GM19099 (cell line): ENCODE measurements around the gene MAML3.

Experiments used
- POLR2A ChIP-seq: IDR thresholded peaks from 3 replicates; pipeline ENCODE4 v1.6.1; 2011; ENCODE audit warnings: low read depth; ENCODE audit not compliant: insufficient read length; ENCODE audit errors: extremely low read depth

Gene MAML3

DNA sequence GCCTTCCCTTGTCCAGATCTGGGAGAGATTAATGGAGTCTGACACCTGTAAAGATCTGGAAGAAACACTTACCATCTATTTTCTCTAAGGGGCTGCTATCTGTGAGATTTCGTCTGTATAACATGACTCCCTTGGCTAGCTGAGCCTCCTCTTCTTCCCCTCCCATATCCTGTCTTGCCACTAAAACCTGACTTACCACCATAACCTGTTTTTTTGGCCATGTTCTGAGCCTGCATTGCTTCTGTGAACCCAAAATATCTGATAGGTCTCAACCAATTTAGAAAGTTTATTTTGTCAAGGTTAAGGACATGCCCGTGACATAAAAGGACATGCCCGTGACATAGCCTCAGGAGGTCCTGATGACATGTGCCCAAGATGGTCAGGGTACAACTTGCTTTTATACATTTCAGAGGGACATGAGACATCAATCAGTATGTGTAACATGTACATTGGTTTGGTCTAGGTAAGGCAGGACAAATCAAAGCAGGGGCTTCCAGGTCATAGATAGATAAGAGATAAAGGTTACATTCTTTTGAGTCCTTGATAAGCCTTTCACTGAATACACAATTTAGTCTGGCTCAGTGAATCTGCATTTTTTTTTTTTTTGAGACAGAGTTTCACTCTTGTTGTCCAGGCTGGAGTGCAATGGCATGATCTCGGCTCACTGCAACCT is 476.9 kb downstream of the MAML3 start:
- TF ChIP-seq POLR2A: no peak

DNA sequence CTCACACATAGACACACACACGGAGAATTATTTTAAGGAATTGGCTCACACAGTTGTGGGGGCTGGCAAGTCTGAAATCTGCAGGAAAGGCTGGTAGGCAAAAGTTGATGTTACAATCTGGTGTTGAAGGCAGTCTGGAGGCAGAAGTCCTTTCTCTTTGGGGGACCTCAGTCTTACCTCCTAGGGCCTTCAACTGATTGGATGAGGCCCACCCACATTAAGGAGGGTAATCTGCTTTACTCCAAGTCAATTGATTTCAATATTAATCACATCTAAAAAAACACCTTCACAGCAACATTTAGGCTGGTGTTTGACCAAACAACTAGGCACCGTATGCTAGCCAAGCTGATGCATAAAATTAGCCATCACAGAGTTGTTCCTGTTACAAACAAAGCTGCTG is 477.6 kb downstream of the MAML3 start:
- no peak for TF ChIP-seq POLR2A

DNA sequence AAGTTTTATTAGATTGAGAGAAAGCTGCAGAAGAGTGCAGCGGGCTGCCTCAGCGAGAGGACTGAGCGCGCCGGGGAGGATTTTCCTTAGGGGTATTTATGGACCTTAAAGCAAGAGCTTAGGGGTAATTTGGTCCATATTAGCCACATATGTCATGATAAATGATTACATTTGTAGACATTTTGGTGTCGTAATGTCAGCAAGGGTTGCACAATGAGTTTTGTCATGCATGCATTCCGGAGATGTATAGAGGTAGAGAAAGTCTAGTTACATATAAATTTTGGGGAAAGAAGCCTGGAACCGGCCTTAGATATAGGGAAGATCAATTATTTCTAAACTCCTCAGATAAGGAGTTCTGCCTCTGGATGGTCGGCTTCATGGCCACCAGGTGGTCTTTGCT is 478.3 kb downstream of the MAML3 start:
- no peak for TF ChIP-seq POLR2A

DNA sequence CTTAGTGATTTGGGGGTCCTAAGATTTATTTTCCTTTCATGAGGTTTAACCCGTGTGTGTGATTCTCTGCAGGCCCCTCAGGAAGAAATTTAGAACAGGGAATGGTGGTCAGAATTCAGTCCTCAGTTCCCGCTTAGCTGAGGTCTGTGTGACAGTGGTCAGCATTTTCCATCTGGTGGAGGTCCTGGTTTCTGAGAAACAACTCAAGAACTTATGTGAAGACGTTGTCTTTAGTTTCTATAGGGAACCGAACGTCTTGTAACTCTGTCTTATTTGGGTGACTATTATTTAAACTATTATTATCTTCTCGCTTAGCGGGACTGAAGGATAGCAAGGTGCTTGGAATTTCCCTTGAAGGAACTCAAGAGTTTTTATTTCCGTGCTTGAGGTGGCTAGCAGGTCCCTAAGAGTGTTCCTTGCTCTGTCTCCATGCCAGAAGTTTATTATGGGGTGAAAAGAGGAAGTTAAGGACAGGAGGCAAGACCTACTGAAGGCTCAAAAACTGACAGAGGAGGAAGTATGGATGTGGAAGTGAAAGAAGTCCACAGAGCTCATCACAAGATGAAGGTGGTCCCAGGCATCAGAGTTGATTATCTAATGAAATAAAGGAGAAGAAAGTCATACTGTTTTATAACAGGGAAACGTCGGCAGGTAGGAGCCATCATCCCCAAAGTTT is 479.0 kb downstream of the MAML3 start:
- TF ChIP-seq POLR2A: no peak

DNA sequence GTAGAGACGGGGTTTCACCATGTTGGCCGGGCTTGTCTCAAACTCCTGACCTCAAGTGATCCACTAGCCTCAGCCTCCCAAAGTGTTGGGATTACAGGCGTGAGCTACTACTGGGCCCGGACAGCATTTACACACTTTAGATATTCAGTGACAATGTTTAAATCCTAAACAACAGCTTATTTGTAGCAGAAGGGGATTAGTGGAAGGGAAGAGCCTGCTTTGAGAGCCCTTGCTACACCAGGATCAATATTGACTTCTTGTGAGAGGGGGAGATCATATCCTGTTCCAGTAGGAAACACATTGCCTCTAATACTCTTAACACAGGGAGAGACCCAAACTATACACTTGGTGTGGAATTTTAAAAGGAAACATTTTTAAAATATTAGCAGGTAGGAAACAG is 481.3 kb downstream of the MAML3 start:
- TF ChIP-seq POLR2A: no peak

DNA sequence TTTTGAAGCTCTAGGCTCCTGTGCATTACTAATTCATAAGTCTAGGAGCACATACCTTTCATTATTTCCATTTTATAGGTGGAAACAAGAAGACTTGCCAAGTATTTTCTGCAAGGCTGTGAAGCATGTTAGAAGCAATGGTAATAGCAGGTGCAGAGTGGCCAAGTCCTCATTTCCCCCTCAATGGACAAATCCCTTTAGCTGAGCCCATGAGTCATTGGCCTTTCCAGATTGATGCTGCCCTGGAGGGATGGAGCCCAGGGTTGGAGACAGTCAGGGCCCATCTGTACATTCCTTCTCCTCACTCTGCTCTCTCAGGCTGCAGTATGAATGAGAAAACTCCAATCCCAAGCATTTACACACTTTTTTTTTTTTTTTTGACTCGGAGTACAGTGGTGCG is 481.8 kb downstream of the MAML3 start:
- no peak for TF ChIP-seq POLR2A

DNA sequence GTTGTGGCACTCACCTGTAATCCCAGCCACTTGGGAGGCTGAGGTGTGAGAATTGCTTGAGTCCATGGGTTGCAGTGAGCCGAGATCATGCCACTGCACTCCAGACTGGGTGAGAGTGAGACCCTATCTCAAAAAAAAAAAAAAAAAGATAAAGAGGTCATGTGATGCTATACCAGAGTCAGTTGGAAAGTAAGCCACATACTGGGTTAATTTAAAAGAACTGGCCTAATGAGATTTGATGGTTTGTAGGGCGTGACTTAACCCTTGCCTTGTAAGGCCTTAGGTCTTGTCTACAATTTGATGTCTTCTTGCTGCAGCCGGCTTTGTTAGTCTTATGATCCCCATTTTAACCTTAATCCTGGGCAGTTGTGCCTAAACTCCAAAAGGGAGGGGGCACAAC is 483.2 kb downstream of the MAML3 start:
- no peak for TF ChIP-seq POLR2A

DNA sequence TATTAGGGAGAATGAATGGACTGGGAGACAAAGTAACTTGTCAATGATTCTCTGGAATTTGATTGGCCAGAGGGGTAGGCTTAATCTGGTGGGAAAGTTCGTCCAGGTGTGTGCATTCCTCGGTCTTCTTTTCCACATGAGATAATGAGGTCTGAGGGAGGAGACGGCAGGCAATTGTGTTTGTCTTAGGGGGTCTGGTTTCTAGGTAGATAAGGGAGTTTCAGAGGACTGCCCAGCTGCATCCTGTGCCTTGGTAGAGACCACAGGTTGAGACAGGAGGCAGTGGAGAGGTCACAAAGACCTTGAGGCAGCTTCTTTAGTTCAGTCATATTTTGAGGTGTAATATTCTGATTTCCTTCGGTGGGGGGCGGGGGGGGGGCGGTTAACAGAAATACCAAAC is 484.1 kb downstream of the MAML3 start:
- no peak for TF ChIP-seq POLR2A

DNA sequence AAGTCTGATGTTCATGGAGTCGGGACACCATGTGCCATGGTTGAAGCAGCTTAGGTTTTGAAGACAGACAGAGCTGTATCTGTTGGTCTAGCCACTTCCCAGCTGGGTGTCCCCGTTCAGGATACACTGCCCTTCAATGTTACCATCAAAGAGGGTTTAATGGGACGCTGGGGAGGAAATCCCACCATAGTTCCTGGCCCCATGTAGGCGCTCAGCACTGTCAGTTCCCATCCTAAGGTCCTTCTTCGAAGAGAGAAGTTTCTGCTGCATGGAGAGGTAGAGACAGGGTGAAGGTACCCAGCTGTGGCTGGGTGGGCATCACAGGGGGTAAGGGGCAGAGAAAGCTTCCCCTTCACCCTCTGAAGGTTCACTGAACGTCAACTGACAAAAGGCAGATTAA is 484.6 kb downstream of the MAML3 start:
- TF ChIP-seq POLR2A: no peak

DNA sequence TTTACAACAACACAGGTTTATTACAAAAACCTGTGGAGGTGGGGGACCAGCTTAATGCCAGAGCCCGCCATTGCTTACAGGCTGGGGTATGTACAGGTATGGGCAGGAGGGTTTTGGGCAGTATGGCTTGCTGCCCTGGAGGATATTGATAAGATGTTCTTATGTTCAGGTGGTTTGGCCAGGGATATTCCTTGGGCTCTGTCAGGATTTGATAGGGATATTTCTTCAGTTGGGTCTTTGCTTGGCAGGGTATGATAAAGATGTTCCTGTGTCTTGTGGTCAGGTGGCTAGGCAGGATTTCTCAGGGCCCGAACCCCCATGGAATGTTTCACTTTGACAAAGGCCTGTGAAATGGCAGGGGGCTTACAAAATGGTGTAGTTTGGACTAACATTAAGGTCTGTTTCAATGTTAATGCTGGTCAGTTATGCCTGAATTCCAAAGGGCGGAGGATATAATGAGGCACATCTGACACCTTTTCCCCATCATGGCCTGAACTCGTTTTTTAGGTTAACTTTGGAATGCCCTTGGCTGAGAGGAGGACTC is 485.3 kb downstream of the MAML3 start:
- no peak for TF ChIP-seq POLR2A

DNA sequence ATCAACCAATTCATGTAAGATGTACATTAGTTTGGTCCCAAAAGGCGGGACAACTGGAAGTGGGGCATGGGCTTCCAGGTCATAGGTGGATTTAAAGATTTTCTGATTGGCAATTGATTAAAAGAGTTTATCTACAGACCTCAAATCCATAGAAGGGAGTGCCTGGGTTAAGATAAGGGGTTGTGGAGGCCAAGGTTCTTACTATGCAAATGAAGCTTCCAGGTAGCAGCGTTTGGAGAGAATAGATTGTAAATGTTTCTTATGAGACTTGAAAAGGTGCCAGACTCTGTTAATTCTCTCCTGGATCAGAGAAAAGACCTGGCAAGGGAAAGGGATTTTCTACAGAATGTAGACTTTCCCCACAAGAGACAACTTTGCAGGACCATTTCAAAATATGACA is 485.9 kb downstream of the MAML3 start:
- no peak for TF ChIP-seq POLR2A
